Activated effector memory CD4-positive, alpha-beta T cell treated with Interleukin-2 at 50 U/mL for 16 hours (primary cell): ENCODE results near the gene LUC7L2.
"Not testable (repeated sequence)": the region's sequence is repeated elsewhere in the genome, so short reads cannot be mapped to it uniquely, and the experiment has no call there.

Experiments
- DNase-seq: peaks from one replicate; pipeline ENCODE4 v3.0.0-alpha.2; 2020

The LUC7L2 gene

DNA sequence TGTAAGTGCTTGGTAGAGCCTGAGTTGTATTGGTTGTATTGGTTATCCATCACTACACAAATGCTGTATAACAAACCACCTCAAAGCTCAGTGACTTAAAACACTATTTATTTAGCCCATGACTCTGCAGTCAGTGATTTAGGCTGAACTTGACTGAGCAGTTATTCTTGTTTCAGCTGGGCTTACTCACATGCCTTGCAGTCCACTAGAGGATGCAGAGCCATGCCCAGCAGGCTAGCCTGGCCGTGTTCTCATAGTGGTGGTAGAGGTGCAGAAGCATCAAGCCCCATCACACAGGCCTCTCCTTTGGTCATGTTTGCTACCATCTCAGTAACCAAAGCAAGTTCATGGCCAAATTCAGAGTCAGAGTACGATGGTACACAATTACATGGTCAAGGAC is 43.9 kb downstream of the LUC7L2 start:
- no peak for DNase-seq

DNA sequence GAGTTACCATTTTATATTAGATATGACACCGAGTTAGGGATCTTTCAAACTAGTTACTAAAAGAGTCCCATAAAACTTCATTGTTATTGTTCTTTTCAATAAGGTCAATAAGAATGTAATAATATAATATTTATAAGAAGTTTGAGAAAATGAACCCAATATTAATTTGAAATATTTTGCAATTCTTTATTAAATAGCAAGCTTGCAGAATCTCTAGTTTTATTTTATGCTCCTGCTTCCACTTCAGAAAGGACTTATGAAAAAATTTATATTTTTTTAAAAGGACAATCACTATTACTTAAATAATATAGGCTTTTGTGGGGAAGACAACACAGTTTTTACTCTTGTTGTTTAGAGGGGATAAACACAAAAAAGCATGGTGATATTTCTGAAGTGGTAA is 47.9 kb downstream of the LUC7L2 start:
- no peak for DNase-seq

DNA sequence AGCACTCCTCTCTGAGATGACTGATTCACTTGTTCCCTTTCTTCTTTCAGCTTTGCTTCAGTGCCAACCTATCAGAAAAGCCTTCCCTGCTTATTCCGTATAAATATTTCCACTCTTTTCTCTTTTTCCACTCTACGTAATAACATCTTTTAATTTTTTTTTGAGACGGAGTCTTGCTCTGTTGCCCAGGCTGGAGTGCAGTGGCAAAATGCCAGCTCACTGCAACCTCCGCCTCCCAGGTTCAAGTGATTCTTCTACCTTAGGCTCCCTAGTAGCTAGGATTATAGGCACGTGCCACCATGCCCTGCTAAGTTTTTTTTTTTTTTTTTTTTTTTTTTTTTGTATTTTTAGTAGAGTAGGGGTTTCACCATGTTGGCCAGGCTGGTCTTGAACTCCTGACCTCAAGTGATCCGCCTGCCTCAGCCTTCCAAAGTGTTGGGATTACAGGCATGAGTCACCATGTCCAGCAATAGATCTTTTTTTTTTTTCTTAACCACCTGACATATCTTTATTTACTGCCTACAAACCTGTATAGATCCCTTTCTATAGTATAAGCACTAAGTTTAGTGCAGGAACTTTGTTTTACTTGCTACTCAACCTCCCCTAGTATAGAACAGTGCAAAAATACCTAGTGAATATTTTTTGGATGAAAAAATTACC is 55.2 kb downstream of the LUC7L2 start:
- DNase-seq: not testable (repeated sequence)

DNA sequence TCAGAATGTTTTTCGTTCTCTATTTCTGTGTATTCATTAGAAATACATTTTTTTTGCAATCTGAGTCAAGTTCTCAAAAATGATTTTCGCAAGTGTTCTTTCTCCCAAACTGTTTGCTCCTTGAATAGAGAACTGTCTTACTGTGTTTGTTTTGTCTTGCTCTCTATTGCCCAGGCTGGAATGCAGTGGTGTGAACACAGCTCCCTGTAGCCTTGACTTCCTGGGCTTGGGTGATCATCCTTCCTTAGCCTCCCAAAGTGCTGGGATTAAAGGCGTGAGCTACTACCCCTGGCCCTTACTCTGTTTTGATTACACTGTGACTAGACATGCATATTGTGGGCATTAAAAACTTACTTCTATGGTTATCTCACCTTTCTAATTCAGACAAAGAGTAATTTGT is 56.7 kb downstream of the LUC7L2 start:
- no peak for DNase-seq

DNA sequence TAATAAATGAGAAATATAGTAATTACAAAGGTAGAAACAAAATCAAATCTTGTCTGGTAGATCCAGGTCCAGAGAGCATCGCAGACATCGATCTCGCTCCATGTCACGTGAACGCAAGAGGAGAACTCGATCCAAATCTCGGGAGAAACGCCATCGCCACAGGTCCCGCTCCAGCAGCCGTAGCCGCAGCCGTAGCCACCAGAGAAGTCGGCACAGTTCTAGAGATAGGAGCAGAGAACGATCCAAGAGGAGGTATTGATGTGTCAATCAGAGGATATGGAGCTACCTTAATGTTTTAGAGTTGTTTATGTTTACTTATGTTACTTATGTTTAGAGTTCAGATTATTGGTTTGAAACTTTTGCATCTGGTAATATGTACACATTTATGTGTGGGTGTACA is 57.8 kb downstream of the LUC7L2 start:
- no peak for DNase-seq

DNA sequence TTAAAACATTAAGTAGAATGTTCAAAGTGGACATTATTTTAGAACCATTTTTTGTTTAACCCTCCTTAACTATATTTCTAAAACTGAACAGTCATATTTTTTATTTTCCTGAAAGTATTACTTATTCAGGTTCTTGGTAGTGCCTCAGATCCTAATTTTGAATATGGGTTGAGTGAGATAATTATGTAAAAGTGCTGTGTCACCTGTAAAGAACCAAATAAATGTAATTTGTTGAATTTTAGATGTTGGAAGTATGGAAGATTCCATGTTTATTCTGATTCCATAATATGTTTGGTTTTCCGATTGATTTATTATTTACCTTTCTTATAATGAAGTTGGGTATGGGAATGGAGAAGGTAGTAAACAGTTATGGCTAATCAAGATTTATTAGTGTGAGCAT is 61.4 kb downstream of the LUC7L2 start:
- no peak for DNase-seq

DNA sequence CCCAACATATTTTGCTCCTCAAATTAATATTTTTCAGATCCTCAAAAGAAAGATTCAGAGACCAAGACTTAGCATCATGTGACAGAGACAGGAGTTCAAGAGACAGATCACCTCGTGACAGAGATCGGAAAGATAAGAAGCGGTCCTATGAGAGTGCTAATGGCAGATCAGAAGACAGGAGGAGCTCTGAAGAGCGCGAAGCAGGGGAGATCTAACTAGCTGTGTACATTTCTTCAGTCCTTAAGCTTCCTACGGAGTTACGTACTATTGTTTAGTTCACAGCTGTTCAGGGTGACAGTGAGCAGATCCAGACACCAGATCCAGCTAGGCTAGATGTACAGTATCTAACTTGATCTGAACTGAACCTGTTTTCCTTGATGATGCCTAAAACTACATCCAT is 62.4 kb downstream of the LUC7L2 start:
- DNase-seq: no peak

DNA sequence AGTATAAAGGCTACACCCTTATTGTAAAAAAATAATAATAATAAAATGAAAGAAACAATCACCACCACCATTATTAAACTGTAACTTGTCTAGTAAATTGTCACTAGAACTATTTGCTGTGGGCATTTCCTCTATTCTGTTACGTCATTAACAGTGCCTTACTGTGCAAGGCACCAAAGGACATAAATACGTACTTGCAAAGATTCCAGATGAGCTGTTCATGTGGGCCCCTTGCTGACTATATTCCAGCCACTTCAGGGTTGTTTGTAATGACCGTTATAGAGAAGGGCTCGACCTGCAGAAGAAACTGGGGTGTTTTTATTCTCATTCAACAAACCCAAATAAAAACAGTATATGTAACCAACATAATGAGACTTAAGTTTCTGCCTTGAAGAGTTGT is 63.4 kb downstream of the LUC7L2 start:
- DNase-seq: no peak

DNA sequence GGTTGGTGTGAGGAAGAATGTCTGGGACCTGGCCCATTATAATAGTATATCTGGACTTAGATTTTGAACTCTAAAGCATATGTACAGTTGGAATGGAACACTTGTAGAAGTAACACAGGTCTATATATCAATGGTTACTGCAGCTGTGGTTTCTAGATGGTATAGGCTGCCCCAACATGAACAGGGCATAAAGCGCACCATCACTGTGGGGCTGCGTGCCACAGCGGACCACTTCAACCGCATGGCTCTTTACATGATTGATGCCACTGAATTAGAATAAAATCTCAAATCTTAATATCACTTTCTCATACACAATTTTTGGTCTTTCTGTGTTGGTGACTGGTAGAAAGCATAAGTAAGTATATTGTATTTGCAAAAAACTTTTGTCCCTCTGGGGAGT is 64.3 kb downstream of the LUC7L2 start:
- DNase-seq: no peak

DNA sequence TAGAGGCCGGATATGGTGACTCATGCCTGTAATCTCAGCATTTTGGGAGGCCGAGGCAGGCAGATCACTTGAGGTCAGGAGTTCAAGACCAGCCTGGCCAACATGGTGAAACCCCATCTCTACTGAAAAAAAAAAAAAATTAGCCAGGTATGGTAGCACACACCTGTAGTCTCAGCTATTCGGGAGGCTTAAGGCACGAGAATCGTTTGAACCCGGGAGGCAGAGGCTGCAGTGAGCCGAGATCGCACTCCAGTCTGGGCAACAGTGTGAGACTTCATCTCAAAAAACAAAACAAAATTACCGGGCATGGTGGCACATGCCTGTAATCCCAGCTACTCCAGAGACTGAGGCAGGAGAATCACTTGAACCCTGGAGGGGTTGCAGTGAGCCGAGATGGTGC is 66.0 kb downstream of the LUC7L2 start:
- not testable (repeated sequence) for DNase-seq

DNA sequence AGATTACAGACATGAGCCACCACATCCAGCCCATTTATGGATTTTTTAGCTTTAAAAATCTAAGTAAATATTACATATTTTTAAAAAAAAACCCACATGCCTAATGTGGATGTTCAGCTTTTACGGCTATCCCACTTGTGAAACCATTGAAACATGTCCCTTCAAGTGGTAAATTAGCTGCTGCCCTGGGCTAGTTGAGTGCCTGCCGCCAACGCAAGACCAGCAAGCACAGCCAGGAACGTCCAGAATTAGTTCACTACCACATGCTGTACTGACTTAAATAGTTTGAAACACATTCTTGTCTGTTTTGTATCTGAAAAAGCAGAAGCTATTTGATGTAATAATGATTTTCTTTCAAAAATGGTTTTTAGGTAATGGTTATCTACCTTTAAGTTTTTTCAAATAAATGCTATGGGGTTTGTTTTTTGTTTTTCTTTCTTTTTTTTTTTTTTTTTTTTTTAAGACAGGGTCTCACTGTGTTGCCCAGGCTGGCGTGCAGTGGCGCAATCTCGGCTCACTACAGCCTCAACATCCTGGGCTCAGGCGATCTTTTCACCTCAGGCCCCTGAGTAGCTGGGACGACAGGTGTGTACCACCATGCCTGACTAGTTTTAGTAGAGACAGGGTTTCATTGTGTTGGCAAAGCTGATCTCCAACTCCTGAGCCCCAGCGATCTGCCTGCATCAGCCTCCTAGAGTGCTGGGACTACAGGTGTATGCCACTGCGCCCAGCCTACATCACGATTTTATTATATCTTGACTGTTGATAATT is 66.7 kb downstream of the LUC7L2 start:
- DNase-seq: no peak

DNA sequence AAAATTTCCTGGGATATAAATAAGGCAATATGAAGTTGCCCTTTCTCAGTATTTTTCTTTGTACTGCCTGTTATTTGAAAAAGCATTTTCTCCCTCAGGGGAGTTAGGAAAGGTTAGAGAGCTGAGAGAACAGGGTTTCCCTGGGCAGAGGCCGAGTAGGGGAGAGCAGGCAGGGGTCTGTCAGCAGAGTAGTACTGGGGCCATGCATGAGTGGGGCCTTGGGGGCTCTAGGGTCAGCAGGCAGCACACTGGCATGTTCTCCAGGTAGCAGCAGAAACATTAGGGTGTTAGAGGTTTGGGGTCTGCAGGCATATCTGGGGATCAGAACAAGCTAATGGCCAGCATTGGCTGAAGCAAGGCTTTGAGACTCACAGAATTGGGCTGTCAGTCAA is 67.3 kb downstream of the LUC7L2 start:
- DNase-seq: no peak

DNA sequence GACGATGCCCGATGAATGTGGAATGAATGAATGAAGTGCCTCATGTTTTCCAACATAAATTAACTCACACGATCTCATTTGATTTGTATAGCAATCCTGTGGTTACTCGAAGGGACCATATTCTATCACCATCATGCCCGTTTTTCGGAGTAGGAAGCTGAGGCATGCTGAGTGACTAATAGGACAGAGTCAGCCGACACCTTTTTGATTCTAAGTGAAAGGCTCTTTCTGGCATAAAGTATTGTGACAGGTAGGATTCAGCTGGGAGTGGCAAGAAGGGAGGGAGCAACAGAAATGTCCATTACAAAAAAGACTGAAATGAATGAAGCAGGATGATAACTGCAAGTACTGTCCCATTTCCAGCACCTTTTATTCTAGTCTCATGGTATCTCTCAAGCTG is 68.1 kb downstream of the LUC7L2 start:
- no peak for DNase-seq

DNA sequence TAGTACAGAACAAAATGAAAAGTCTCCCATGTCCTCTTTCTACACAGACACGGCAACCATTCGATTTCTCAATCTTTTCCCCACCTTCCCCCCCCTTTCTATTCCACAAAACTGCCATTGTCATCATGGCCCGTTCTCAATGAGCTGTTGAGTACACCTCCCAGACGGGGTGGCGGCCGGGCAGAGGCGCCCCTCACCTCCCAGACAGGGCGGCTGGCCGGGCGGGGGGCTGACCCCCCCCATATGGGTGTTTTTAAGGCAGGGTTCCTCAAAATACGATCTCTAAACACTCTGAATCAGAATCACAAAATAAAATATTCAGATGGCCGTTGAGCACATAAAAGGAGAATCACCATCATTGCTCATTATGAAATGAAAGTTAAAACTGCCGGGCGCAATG is 70.0 kb downstream of the LUC7L2 start:
- DNase-seq: not testable (repeated sequence)

DNA sequence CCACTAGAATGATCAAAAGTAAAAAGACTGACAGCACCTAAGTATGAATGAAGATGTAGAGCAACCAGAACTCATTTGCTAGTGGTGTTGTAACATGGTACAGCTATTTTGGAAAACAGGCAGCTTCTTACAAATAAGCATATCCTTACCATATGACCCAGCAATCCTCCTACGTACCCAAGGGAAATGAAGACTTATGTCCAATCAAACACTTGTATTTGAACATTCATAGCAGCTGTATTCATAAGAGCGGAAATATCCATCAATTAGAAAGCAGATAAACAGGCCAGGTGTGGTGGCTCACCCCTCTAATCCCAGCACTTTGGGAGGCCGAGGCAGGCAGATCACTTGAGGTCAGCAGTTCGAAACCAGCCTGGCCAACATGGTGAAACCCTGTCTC is 70.7 kb downstream of the LUC7L2 start:
- no peak for DNase-seq

DNA sequence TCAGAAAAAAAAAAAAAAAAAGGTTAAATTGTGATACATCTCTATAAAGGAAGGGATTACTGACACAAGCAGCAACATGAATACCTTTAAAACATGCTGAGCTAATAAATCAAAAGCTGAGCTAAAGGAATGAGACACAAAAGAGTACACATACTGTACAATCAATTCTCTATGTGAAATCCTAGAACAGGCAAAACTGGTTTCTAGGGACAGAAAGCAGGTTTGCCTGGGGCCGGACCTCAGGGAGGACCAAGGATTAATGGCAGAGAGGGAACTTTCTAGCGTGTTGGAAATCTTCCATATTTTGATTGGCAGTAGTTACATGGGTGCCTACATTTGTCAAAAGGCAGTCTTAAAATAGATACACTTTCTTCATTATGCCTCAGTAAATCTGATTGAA is 71.3 kb downstream of the LUC7L2 start:
- DNase-seq: no peak

DNA sequence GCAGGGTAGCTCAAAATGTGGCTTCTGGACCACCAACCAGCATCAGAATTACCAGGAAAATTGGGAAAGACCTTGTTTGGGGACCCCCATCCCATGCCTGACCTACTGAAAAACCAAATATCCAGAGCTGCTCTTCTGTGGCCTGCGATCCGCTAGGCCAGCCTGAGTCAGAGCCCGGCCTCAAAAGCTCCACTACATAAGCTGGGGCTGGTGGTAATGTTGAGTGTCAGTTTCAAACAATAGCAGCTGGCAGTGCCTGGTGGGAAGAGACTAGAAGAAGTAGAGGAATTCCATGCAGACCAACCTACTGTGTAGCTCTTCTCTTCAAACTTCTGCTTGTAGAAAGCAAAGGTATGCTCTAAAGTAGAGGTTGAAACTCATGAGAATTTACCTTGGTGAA is 71.8 kb downstream of the LUC7L2 start:
- no peak for DNase-seq

DNA sequence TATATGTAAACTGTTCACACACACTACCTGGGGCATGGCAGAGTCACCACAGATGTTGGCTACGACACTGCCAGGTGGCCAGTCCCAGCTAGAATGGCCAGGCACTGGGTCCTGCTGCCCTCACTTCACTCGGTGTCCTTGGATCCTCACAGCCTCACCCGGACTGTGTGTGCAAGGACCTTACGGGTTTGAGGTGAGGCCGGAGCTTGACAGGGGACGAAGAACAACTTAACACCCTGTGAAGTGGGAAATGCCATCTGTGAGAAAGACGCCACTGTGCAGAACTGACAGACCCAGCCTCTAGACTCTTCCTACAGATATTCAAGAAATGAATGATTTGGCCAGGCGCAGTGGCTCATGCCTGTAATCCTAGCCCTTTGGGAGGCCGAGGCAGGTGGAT is 77.1 kb downstream of the LUC7L2 start:
- DNase-seq: no peak

DNA sequence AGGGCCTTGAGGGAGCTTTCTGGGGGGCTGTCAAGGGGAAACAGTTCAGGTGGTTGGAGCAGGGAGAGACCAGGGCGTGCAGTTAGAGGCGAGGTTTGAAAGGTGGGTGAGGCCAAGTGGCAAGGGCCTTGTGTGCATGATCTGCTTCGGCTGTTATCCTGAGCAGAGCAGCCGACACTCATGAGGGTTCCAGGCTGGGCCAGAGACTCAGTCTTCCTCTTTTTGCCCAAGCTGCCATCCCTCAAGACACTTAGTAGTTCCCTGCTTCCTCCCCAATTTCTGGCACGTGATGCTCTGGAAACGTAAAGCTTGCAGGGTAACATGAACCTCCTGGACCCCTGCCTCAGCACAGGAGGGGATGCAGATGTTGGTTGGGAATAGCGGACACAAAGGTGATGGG is 79.7 kb downstream of the LUC7L2 start:
- no peak for DNase-seq

DNA sequence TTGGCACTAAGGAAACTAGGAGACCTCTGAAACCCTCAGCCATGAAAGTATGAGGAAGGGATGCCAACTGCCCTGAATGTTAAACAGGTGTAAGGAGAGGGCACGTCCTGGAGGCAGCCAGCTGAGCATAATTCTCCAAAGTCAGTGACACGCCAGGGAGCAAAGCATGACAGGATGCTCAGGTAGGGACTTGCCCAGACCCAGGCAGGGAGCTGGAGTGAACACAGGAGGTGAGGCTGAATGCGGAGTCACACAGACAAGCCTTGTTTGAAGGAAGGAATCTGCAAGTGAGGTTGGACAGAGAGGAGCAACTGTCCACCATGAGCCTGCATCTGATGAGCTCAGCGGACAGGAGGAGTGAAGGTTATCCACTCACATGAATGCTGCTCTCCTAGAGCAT is 82.3 kb downstream of the LUC7L2 start:
- no peak for DNase-seq

DNA sequence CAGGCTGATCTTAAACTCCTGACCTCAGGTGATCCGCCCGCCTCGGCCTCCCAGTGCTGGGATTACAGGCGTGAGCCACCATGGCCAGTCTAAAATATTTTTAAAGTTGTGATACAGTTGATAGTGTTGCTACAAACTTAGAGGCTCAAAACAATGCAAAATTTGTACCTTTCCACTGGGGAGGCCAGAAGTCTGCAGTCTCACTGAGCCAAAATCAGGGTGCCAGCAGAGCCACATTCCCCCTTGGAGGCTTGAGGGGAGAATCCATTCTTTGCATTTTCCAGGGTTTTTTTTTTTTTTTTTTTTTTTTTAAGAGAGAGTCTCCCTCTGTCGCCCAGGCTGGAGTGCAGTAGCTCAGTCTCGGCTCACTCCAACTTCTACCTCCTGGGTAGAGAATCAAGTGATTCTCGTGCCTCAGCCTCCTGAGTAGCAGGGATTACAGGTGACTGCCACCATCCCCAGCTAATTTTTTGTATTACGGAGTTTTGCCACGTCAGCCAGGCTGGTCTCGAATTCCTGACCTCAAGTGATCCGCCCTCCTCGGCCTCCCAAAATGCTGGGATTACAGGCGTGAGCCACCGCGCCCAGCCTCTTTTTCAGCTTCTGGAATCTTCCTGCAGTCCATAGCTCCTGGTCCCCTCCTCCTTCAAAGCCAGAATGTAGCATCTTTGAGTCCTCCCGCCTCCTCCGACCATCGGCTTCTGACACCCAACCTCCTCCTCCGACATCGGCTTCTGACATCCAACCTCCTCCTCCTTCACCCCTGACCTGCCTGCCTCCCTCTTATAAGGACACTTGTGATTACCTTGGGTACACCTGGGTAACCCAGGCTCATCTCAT is 86.6 kb downstream of the LUC7L2 start:
- DNase-seq: no peak

DNA sequence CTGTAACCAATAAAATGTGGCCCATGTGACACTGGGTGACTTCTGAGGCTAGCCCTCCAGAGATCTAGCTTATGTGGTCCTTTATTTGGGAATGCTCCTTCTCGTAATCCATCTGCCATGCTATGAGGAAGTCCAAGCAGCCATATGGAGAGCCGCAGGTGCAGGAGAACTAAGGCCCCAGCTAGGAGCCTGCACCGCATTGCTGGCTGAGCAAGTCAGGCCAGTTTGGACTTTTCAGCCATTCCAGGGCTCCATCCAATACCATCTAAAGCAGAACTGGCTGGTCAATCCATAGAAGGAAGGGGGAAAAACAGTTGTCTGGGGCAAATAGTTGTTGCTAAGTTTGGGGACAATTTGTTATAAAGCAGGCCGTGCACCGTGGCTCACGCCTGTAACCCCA is 91.2 kb downstream of the LUC7L2 start:
- DNase-seq: no peak

DNA sequence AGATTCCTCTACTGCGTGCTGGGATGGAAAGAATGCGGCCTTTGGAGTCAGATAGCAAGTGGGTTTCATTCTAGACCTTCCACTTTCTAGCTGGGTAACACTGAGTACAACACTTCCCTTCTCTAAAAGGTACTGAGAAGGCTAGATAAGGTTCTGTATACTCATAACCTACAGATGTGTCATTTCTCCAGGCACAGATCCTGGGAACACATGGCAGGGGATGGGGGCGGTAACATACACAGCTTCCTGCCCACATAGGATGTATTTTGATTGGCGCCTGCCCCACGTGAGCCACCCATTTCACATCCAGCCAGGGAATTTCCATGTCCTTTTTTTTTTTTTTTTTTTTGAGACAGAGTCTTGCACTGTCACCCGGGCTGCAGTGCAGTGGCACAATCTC is 91.9 kb downstream of the LUC7L2 start:
- DNase-seq: no peak
